Effector memory CD4-positive, alpha-beta T cell (primary cell): ENCODE data around the gene OR4K1.

Source experiments
- DNase-seq, 3 donors: peaks; one replicate each; pipeline ENCODE4 v3.0.0-alpha.2; 2020
- H3K27ac ChIP-seq: 2 replicates; pipeline ENCODE4 v1.7.0; 2013; ENCODE audit warnings: mild to moderate bottlenecking, low read length, moderate library complexity; ENCODE audit not compliant: insufficient read depth, poor library complexity, severe bottlenecking
- H3K27me3 ChIP-seq: replicated peaks from 2 replicates; pipeline ENCODE4 v1.7.0; 2013; ENCODE audit warnings: mild to moderate bottlenecking, low read length; ENCODE audit not compliant: insufficient read depth, control insufficient read depth, poor library complexity, severe bottlenecking
- H3K36me3 ChIP-seq: 2 replicates; pipeline ENCODE4 v1.7.0; 2013; ENCODE audit warnings: mild to moderate bottlenecking, low read length, moderate library complexity; ENCODE audit not compliant: control insufficient read depth, insufficient read depth
- H3K4me1 ChIP-seq: 2 replicates; pipeline ENCODE4 v1.7.0; 2013; ENCODE audit warnings: low read length, mild to moderate bottlenecking; ENCODE audit not compliant: control insufficient read depth, insufficient read depth, poor library complexity, severe bottlenecking
- H3K4me3 ChIP-seq: 2 replicates; pipeline ENCODE4 v1.7.0; 2013; ENCODE audit warnings: low read length, low read depth, mild to moderate bottlenecking; ENCODE audit not compliant: insufficient read depth, poor library complexity, severe bottlenecking
- H3K9me3 ChIP-seq: 2 replicates; pipeline ENCODE4 v1.7.0; 2013; ENCODE audit warnings: mild to moderate bottlenecking, low read length, moderate library complexity; ENCODE audit not compliant: control insufficient read depth
- total RNA-seq, 3 donors: gene quantifications; one replicate each; lab custom pipeline; 2026; lab: John Stamatoyannopoulos, UW

Gene OR4K1, protein sequence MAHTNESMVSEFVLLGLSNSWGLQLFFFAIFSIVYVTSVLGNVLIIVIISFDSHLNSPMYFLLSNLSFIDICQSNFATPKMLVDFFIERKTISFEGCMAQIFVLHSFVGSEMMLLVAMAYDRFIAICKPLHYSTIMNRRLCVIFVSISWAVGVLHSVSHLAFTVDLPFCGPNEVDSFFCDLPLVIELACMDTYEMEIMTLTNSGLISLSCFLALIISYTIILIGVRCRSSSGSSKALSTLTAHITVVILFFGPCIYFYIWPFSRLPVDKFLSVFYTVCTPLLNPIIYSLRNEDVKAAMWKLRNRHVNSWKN
- total RNA-seq: 0 reads per million in 3 donors

DNA sequence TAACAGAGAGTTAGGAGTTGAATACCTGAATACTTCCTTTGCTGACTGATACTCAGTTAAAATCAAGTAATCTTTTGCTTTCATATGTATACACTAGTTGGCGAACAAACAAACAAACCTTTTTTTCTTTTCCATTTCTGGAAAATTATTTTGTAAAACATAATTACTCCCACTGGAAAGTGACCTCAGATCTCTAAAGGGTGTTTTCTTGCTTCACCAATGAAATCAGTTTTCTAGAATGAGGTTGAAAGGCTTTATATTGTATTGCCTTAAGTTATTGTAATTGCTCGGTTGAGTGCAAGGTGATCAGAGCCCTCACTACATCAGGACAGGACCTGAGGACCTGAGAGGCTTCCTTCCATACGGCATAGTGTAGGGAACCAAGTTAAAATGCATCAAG is at the start of gene OR4K1:
Gene OR4K1, plus strand, starts transcription at position 301 of the 400 bp plus-strand sequence. CDS start 4,750 bp downstream, outside the sequence.
- H3K27ac ChIP-seq: no peak within 1 kb of the TSS
- no peak within 1 kb of the TSS for H3K4me3 ChIP-seq
- H3K36me3 ChIP-seq: no peaks in the 10 kb centered on the region
- H3K4me1 ChIP-seq: no peaks in the 10 kb centered on the region
- DNase-seq: no peak
- H3K9me3 ChIP-seq: no peaks in the 10 kb centered on the region
- H3K27me3 ChIP-seq: no peaks in the 10 kb centered on the region

DNA sequence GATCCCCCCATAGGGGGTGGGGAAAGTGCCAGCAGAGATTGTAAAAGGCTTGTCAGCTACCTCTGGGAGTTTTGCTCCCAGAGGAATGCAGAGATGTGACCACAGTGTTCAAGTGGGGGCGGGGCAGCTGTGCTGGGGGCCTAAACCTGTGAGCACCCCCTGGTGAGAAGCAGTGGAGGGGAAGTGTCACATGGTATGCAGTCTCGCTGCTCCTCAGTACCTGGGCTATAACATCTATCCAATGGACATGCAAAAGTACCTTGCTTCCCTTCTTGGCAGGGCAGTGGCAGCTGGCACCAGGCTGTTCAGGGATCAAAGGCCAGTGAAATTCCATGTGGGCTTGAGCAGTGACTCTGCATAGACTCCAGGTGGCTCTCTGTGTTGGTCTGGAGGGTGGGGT is 35.4 kb upstream of the OR4K1 start:
- DNase-seq: no peak
- Histone ChIP-seq H3K27ac (no peak overlapping the region), H3K27me3 (no peaks in the 10 kb centered on the region), H3K36me3 (no peaks in the 10 kb centered on the region), H3K9me3 (peaks cover 20% of the 10 kb centered on the region), H3K4me1 (no peaks in the 10 kb centered on the region), H3K4me3 (no peak overlapping the region)

DNA sequence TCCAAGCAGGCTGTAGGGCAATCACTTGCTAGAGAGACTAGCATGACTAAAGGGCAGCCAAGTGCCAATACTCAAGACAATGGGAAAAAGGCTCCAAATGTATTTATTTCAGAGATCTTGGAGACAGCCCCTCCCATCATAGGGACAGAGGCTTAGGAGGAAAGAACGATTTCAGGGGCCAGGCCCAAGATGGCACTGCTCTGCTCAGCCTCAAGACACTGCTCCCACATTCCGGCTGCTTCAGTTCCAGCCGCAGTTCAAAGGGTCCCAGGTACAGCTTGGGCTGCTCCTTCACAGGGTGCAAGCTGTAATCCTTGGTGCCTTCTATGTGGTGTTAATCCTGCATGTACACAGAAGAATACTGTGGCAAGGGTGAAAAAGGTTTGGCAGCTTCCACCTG is 29.7 kb upstream of the OR4K1 start:
- Histone ChIP-seq H3K4me1 (no peaks in the 10 kb centered on the region), H3K27ac (no peak overlapping the region), H3K9me3 (peaks cover 3% of the 10 kb centered on the region), H3K36me3 (no peaks in the 10 kb centered on the region), H3K4me3 (no peak overlapping the region), H3K27me3 (no peaks in the 10 kb centered on the region)
- DNase-seq: no peak

DNA sequence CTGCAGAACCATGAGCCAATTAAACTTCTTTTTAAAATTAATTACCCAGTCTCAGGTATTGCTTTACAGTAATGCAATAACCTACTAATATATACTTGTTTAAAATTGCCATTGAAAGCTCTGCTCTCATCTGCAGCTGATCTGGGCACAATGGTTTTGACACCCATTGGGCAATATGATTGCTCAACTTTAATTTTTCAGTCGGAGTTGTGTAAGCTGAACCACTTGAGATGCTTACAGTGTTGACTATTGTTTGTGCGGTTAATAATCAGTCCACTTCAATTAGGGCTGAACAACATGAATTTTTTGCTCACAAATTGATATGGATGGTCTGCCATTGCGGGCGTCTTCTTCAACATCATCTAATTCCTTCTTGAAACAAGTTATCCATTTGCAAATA is 28.3 kb upstream of the OR4K1 start:
- no peak overlapping the region for H3K27ac ChIP-seq
- H3K27me3 ChIP-seq: no peaks in the 10 kb centered on the region
- H3K9me3 ChIP-seq: no peaks in the 10 kb centered on the region
- H3K4me3 ChIP-seq: no peak overlapping the region
- no peaks in the 10 kb centered on the region for H3K4me1 ChIP-seq
- no peaks in the 10 kb centered on the region for H3K36me3 ChIP-seq
- no peak for DNase-seq

DNA sequence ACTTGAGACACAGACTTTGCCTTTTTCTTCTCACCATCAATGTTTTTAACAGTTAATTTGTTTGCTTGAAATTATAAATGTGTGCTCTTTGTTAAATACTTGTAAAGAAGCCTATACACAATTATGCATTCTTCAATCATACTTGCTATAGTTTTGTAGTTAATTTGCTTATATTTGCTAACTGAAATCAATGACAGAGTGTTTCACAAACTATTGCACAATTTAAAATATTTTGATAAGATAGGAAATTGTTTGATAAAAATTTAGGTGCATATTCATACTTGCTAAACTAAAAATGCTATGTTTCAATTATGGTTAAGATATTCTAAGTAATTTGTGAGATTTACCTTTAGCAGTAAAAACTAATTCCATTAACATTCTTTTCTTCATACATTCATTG is 24.1 kb upstream of the OR4K1 start:
- no peak for DNase-seq
- Histone ChIP-seq H3K4me1 (no peaks in the 10 kb centered on the region), H3K9me3 (no peaks in the 10 kb centered on the region), H3K36me3 (no peaks in the 10 kb centered on the region), H3K27ac (no peak overlapping the region), H3K4me3 (no peak overlapping the region), H3K27me3 (no peaks in the 10 kb centered on the region)

DNA sequence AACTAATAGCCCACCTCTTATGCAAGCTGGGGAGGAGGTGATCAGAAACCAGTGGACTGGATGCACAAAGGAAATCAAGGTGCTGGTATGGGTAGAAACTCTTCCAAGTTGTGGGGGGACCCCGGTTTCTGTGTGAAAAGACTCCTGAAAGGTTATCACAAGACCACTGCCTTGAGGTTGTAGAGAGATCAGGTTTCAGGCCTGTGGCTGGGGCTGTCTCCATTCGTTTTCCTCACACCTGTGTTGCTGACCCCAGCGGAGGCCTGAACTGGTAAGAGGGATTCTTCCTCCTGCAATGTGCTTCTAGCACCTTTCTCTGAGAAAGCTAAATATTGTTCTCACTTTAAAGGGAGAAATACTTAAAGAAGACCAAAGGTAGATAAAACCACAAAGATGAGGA is 19.6 kb upstream of the OR4K1 start:
- Histone ChIP-seq H3K9me3 (no peaks in the 10 kb centered on the region), H3K4me1 (no peaks in the 10 kb centered on the region), H3K4me3 (no peak overlapping the region), H3K27ac (no peak overlapping the region), H3K36me3 (no peaks in the 10 kb centered on the region), H3K27me3 (no peaks in the 10 kb centered on the region)
- no peak for DNase-seq

DNA sequence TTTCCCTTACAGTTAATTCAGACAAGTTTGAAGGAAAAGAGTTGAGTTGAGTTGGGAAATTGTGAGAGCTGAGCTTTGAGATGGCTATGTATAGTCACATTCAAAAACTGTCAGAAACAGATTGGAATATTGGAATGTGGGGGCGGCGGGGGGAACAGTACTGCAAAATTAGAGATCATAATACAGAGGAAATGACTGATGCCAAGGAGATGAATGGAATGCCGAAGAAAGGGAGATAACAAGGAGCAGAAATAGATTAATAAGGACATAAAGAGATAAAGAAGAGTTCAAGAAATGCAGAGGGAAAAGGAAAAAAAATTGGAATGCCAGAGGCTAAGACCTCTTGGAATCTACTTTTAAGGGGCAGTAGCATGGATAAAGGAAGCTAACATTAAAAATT is 13.5 kb upstream of the OR4K1 start:
- no peaks in the 10 kb centered on the region for H3K36me3 ChIP-seq
- no peaks in the 10 kb centered on the region for H3K9me3 ChIP-seq
- no peak overlapping the region for H3K4me3 ChIP-seq
- H3K27me3 ChIP-seq: no peaks in the 10 kb centered on the region
- no peak overlapping the region for H3K27ac ChIP-seq
- H3K4me1 ChIP-seq: no peaks in the 10 kb centered on the region
- no peak for DNase-seq

DNA sequence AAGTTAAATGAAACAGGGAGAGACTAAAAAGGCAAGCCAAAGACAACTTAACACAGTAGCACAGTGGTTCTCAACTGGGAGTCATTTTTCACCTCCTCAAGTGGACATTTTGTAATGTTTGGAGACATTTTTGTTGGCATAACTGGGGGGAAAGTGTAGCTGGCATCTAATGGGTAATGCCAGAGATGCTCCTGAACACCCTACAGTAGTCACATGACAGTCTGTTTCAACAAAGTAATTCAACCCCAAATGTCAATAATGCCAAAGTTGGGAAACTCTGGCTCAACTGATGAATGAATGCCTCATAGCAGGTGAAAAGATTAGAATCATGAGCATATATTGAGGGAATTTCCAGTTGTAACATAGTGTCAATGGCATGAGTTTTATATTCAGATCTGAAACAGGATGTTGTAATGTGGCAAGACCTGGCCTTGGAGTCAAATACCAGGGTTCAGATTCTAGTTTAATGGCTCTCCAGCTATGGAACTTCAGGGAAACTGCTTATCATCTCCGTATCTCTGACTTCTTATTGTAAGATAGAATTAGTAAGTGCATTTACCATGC is 12.7 kb upstream of the OR4K1 start:
- Histone ChIP-seq H3K27me3 (no peaks in the 10 kb centered on the region), H3K27ac (no peak overlapping the region), H3K9me3 (no peaks in the 10 kb centered on the region), H3K36me3 (no peaks in the 10 kb centered on the region), H3K4me1 (no peaks in the 10 kb centered on the region), H3K4me3 (no peak overlapping the region)
- DNase-seq: no peak

DNA sequence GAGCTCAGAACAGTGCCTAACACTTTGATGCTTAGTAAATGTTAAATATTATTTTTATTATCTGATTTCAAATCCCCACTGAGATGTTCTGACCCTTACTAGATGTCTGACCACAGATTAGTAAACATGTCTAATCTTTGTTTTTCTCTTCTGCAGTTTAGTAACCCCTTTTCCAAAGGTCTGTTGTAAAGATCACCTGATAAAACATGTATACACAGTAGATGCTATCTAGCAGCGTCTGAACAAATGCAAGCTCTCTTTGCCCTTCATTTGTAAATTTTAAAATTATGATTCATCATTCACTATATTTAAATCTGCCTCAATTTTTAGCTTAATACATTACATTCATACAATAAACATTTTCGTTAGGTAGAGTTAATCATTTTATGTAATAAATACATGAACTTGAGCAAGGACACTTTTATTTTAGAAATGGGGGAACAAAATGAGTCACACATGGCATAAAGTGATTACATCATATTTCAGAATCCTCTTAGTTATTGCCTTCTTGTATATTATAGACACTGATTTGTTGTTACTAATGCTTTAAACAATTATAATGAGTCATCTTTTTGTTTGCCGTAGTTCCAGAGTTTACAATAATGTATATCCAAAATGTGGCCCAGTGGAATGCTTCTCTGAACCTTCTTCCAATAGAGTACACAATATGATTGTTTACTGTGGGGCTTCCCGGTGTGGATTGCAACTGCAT is 12.0 kb upstream of the OR4K1 start:
- Histone ChIP-seq H3K36me3 (no peaks in the 10 kb centered on the region), H3K27me3 (no peaks in the 10 kb centered on the region), H3K27ac (no peak overlapping the region), H3K4me1 (no peaks in the 10 kb centered on the region), H3K9me3 (no peaks in the 10 kb centered on the region), H3K4me3 (no peak overlapping the region)
- DNase-seq: no peak

DNA sequence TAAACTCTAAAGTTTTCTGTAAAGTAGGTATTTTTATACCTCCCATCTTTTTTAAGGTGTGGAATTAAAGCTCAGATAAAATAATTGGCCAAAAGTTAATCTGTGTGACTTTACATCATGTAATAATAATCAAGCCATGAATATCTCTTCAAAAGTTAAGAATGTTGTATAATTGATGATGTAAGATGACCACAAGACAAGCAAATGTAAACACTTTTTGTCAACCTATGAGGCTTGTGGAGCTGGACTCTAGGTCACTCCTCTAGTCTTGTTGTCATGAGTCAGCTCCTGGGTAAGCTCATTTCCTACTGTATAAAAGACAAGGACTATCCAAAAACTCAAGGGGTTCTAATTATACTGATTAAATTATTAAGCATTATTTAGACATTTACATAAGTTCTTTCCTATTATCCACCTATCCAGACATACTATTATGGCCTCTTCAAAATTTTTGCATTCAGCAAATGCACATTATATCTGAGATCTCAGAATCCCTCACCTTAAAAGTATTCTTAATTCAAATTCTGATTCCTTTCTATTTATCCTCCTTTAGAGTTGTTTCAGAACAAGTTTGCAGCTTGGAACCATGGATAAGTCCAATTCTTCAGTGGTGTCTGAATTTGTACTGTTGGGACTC is 10.6 kb upstream of the OR4K1 start, which contains the start of gene OR4K5:
Gene OR4K5, plus strand, starts transcription at position 587 of the 637 bp plus-strand sequence. Its CDS starts 0 bp downstream, at position 587.
- H3K36me3 ChIP-seq: no peaks in the 10 kb centered on the region
- H3K4me3 ChIP-seq: no peak within 1 kb of the TSS
- no peaks in the 10 kb centered on the region for H3K27me3 ChIP-seq
- H3K4me1 ChIP-seq: no peaks in the 10 kb centered on the region
- no peak within 1 kb of the TSS for H3K27ac ChIP-seq
- DNase-seq: no peak
- H3K9me3 ChIP-seq: no peaks in the 10 kb centered on the region
